GM06990 (cell line): ENCODE results near the gene DTYMK.

Experiments used
- DNase-seq: peaks from one replicate; pipeline ENCODE4 v3.0.0-alpha.2; 2011; ENCODE audit not compliant: insufficient read length; ENCODE audit errors: extremely low read depth
- H3K27me3 ChIP-seq: replicated peaks from 2 replicates; pipeline ENCODE4 v1.6.0; 2011; ENCODE audit warnings: low read length; ENCODE audit not compliant: control insufficient read depth, insufficient read depth
- H3K36me3 ChIP-seq: 2 replicates; pipeline ENCODE4 v1.5.1; 2011; ENCODE audit warnings: low read length; ENCODE audit not compliant: control insufficient read depth, insufficient read depth
- H3K4me3 ChIP-seq: replicated peaks from 2 replicates; pipeline ENCODE4 v1.5.1; 2011; ENCODE audit warnings: low read depth, mild to moderate bottlenecking, control low read depth, low read length
- TF ChIP-seq, protein P1 (sequence below): IDR thresholded peaks from 2 replicates; pipeline ENCODE4 v1.5.1; 2011; ENCODE audit warnings: low read length, control low read depth, mild to moderate bottlenecking, inconsistent platforms; ENCODE audit not compliant: insufficient read depth, poor library complexity, severe bottlenecking

Gene DTYMK

DNA sequence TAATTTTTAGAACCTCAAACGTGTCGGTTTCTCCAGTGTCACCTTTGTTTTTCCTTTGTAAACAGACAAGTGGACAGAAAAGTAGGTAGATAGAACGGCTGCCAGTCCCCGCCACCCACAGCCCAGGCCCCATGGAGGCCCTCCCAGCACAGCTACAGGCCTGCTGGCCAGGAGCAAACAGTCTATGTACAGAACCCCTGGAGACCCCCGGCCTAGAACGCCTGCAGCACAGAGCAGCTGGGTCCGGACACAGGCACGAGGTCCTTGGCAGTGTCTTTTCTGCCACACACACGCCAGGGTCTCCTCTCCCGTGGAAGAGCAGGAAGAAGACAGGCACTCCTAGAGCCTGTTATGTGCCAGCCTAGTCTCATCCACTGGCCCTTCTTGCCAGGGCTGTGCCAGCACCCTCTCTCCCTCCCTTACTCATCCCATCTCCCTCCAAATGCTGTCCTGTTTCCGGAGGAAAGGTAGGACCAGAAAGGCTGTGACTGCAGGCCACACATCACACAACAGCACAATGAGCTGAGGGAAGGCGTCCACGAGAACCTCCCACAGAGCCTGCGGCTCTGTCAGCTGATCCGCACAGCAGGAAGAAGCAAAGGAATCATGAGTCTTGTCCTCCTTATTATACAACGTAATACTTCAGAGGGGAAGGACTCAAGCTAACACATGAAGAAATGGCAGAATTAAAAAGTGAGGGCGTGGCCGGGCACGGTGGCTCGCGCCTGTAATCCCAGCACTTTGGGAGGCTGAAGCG is 7.7 kb downstream of the DTYMK start:
- DNase-seq = no peak
- H3K4me3 ChIP-seq = no peak overlapping the region
- no peaks in the 10 kb centered on the region for H3K27me3 ChIP-seq
- H3K36me3 ChIP-seq = peaks cover 33% of the 10 kb centered on the region
- TF ChIP-seq, protein P1, sequence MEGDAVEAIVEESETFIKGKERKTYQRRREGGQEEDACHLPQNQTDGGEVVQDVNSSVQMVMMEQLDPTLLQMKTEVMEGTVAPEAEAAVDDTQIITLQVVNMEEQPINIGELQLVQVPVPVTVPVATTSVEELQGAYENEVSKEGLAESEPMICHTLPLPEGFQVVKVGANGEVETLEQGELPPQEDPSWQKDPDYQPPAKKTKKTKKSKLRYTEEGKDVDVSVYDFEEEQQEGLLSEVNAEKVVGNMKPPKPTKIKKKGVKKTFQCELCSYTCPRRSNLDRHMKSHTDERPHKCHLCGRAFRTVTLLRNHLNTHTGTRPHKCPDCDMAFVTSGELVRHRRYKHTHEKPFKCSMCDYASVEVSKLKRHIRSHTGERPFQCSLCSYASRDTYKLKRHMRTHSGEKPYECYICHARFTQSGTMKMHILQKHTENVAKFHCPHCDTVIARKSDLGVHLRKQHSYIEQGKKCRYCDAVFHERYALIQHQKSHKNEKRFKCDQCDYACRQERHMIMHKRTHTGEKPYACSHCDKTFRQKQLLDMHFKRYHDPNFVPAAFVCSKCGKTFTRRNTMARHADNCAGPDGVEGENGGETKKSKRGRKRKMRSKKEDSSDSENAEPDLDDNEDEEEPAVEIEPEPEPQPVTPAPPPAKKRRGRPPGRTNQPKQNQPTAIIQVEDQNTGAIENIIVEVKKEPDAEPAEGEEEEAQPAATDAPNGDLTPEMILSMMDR = no peak

DNA sequence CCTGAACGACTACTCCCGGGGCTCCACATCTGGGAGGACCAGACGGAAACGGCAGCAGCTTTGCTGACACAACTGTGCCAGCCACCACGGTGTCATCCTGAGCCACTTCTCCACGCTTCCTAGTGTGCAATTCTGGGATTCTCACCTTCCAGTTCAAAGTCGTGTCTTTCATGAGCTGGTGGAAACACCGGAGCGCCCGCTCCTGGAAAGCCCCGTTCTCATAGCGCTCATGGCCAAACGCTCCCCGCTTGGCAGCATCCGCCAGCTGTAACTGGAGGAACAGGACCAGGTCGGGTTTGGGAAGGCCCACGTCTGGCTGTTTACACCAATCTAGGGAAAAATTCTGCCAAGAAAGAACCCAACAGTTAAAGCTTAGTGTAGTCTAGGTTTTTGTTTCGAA is 8.3 kb downstream of the DTYMK start:
- Histone ChIP-seq H3K4me3 (no peak overlapping the region), H3K36me3 (peaks cover 33% of the 10 kb centered on the region), H3K27me3 (no peaks in the 10 kb centered on the region)
- no peak for DNase-seq
- TF ChIP-seq, protein P1 = no peak

DNA sequence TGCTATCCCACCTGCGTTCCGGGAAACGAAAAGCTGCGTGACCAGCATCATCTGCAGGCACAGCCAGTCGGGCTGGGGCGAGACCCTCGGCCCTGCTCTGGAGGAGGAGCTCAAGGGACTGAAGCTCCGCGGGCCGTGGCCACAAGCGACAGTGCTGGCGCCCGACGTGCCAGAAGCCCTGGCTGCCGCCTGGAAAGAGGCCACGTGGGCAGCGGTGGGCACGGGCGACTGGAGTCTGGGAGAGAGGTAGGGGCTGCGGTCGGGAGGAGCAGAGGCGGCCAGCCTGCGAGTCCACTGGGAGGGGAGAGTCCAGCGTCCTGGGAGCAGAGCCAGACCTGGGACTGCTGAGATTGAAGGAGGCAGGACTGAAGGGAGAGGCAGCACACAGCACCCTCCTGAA is 9.2 kb downstream of the DTYMK start:
- DNase-seq = no peak
- H3K27me3 ChIP-seq = no peaks in the 10 kb centered on the region
- no peak overlapping the region for H3K4me3 ChIP-seq
- TF ChIP-seq, protein P1 = no peak
- H3K36me3 ChIP-seq = peaks cover 33% of the 10 kb centered on the region

DNA sequence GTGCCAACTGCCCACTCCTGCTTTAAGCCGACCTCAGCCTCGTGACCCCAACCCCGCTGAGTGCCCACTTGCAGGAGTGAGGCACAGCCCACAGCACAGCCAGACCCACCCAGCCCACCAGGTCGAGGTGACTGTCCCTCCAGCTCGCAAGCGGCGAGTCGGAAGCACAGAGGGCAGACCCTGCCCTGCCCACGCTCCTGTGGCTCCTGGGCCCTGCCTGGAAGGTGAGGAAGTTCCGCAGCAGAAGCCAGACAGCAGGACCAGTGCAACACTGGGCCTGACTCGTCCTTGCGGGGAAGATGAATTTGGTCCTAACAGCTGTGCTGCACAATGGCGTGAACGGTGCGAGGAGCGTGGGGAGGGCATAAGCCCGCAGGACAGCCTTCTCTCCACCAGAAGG is 9.9 kb downstream of the DTYMK start:
- TF ChIP-seq, protein P1 = no peak
- Histone ChIP-seq H3K36me3 (peaks cover 37% of the 10 kb centered on the region), H3K4me3 (no peak overlapping the region), H3K27me3 (no peaks in the 10 kb centered on the region)
- no peak for DNase-seq

DNA sequence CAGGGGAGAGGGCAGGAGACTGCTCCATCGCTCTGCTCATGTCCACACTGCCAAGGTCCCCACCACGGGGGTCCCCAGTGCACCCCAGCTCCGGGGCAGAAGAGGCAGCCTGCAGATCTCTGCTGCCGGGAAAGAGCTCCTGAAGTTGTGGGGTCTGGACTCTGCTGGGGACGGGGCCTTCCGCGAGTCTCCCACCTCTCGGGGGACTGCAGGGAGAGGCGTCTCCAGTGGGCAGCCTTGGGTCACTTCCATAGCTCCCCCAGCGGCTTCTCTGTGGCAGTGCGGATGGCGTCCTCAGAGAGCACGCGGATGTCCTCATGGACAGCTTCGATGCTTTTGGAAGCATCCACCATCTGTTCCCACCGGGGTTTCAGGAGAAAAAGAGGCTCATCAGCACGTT is 10.7 kb downstream of the DTYMK start:
- no peaks in the 10 kb centered on the region for H3K27me3 ChIP-seq
- no peak overlapping the region for H3K4me3 ChIP-seq
- no peak for DNase-seq
- TF ChIP-seq, protein P1 = no peak
- H3K36me3 ChIP-seq = peaks cover 41% of the 10 kb centered on the region
